Natural killer cell treated with Interleukin-12 subunit alpha and Interleukin-12 subunit beta and Interleukin-15 and Interleukin-18, amount 100 ng/mL, for 72 hours (primary cell): Measurements from ENCODE around the gene IPCEF1. TPM values are rescaled to one million over a fixed set of nuclear protein-coding genes. Genes with fewer than 3 reads are reported as not detected.
A peak's percentile ranks its signal among the peaks of the same experiment; 100 is the strongest.
"Not testable (repeated sequence)": the region's sequence is repeated elsewhere in the genome, so short reads cannot be mapped to it uniquely, and the experiment has no call there.

Experiments
- ATAC-seq, 2 donors: fragments of 150-1000 bp; cut with Tn5 transposase in 1 of 2; sonication (Bioruptor Pico), chemical (Tn5 transposase) in 1 of 2; 2 replicates each; pipeline ENCODE4 v1.10.0; 2021
- DNase-seq: peaks from one replicate; pipeline ENCODE4 v3.0.0; 2022; ENCODE audit warnings: low spot score
- H3K27ac Mint-ChIP-seq, 2 donors: 1 replicate in 1 of 2; 2 replicates in 1 of 2; pipeline ENCODE4 v1.8.0; 2022; ENCODE audit warnings: mixed read lengths in 2 of 2, mild to moderate bottlenecking in 1 of 2, moderate library complexity in 1 of 2
- H3K27me3 Mint-ChIP-seq, 2 donors: 1 replicate in 1 of 2; 2 replicates in 1 of 2; pipeline ENCODE4 v1.8.0; 2022; ENCODE audit warnings: mixed read lengths in 2 of 2
- H3K36me3 Mint-ChIP-seq: one replicate; pipeline ENCODE4 v1.8.0; 2022; ENCODE audit warnings: mixed read lengths
- H3K4me1 Mint-ChIP-seq, 2 donors: 1 replicate in 1 of 2; 2 replicates in 1 of 2; pipeline ENCODE4 v1.8.0; 2022; ENCODE audit warnings: low read depth in 2 of 2, mixed read lengths in 2 of 2, mild to moderate bottlenecking in 1 of 2
- H3K4me3 Mint-ChIP-seq: one replicate; pipeline ENCODE4 v1.8.0; 2022; ENCODE audit warnings: mixed read lengths
- H3K9me3 Mint-ChIP-seq: 2 replicates; pipeline ENCODE4 v1.8.0; 2022; ENCODE audit warnings: mixed read lengths
- total RNA-seq, 2 donors: library from RNA; stranded (reverse); gene quantifications; one replicate each; pipeline ENCODE4 v1.2.3, GENCODE V29; 2022

The IPCEF1 gene
- total RNA-seq, 2 donors from 2014 or later: 29.6 to 45.9 TPM

DNA sequence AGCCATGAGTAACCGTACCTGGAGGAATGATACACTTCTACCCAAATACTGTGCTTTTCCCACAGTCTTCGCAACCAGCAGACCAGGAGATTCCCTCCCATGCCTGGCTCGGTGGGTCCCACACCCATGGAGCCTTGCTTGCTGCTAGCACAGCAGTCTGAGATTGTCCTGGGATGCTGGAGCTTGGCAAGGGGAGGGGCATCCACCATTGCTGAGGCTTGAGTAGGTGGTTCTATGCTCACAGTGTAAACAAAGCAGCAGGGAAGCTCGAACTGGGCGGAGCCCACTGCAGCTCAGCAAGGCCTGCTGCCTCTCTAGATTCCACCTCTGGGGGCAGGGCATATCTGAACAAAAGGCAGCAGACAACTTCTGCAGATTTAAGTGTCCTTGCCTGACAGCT lies 184.2 kb downstream of the IPCEF1 start:
- not testable (repeated sequence) for ATAC-seq, H3K27ac Mint-ChIP-seq, H3K9me3 Mint-ChIP-seq, DNase-seq, H3K27me3 Mint-ChIP-seq, H3K4me3 Mint-ChIP-seq
- H3K36me3 Mint-ChIP-seq: peaks cover 54% of the 10 kb centered on the region
- H3K4me1 Mint-ChIP-seq: peaks cover 69% of the 10 kb centered on the region in 2 donors

DNA sequence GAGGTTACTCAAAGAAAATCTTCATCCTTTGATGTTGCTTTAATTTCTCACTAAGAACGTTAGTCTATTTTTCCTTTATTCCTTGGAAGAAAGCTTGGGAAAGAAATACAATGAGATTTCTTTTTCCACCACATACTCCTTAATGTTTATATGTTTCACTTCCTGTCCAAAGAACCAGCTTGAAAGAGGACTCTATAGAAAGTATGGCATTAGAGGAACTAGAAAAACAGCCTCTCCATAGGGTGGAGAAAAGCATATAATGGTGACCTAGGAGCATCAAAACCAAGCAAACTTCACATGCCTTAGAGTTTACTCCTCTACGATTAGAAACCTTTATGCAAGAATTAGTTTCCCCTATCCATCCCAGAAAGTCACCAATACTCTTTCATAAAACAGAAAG lies 186.5 kb downstream of the IPCEF1 start:
- ATAC-seq: no peak
- Mint-ChIP-seq H3K9me3 (peaks cover 6% of the 10 kb centered on the region), H3K27me3 (no peaks in the 10 kb centered on the region), H3K4me3 (no peak overlapping the region), H3K4me1 (peaks cover 63 to 66% of the 10 kb centered on the region in 2 donors), H3K27ac (no peak overlapping the region), H3K36me3 (peaks cover 38% of the 10 kb centered on the region)
- DNase-seq: no peak

DNA sequence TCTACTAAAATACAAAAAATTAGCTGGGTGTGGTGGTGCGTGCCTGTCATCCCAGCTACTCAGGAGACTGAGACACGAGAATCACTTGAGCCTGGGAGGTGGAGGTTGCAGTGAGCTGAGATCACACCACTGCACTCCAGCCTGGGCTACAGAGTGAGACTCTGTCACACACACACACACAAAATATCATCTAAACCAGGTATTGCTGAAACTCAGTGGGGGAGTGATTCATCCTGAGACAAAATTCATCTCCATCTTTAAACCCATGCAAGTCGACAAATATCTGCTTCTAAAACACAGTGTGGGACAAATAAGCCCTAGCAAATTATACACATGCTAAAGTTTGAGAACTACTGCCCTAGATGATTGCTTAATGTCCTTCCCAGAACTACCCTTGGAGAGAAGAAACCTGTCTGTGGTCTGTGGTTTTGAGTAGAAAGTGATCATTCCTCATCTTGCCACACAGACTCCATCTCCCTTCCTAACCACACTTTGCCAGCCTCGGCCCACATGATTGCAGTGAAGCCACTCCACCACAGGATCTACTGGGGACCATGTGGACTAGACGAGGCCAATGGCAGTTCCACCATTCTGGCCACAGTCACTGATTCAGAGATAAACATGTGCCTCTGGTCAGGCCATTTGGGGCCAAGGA lies 187.3 kb downstream of the IPCEF1 start:
- peak overlapping the region; percentile 68 for H3K4me3 Mint-ChIP-seq
- H3K27me3 Mint-ChIP-seq: no peaks in the 10 kb centered on the region
- H3K4me1 Mint-ChIP-seq: peaks cover 56 to 59% of the 10 kb centered on the region in 2 donors
- peaks cover 4% of the 10 kb centered on the region for H3K9me3 Mint-ChIP-seq
- peaks cover 30% of the 10 kb centered on the region for H3K36me3 Mint-ChIP-seq
- ATAC-seq (peak; percentile 92 to 93), DNase-seq (peak; percentile 79)
- H3K27ac Mint-ChIP-seq: peak overlapping the region; percentile 72 to 78

DNA sequence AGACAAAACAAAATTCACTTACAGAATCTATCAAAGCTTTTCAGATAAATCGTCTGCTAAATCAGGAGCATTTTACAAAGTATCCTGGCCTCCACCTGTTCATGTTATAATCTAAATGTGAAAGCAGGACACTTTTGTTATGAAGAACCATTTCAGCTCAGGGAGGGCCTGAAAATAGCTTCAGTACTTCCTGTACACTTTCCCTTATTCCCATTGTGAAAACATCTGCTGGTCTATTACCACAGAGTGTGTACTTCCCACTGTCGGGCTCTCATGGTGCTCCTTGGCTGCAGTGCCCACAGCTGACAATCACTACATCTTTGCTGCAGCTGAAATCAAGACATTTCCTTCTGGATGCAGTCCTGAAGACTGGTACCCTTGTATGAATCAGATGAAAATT lies 189.5 kb downstream of the IPCEF1 start:
- Mint-ChIP-seq H3K4me1 (peaks cover 39 to 41% of the 10 kb centered on the region in 2 donors), H3K9me3 (no peaks in the 10 kb centered on the region), H3K27ac (peak overlapping the region in 1 of 2 donors; percentile 18), H3K36me3 (peaks cover 17% of the 10 kb centered on the region), H3K4me3 (no peak overlapping the region), H3K27me3 (no peaks in the 10 kb centered on the region)
- DNase-seq (no peak), ATAC-seq (no peak)

DNA sequence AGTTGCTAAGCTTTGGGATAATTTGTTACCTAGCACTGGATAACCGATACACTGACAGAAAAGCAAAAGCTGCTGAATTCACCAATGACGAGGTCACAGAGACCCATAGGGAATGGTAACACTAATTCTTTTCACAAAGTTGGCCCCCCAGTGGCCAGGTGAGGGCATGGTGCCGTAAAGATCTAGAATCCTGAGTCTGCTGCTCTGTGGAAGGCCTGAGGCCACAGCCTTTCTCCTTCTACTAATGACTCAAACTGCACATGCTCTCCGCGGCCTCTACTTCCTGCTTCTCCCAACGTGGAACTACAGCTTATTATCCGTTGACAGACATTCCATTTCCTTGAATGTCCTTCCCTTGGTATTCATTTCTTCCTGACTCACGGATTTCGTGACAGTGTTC lies 190.5 kb downstream of the IPCEF1 start:
- Mint-ChIP-seq H3K4me3 (no peak overlapping the region), H3K36me3 (peaks cover 17% of the 10 kb centered on the region), H3K27me3 (no peaks in the 10 kb centered on the region), H3K27ac (peak overlapping the region in 1 of 2 donors; percentile 18), H3K9me3 (no peaks in the 10 kb centered on the region), H3K4me1 (peaks cover 39 to 41% of the 10 kb centered on the region in 2 donors)
- no peak for DNase-seq
- no peak for ATAC-seq

DNA sequence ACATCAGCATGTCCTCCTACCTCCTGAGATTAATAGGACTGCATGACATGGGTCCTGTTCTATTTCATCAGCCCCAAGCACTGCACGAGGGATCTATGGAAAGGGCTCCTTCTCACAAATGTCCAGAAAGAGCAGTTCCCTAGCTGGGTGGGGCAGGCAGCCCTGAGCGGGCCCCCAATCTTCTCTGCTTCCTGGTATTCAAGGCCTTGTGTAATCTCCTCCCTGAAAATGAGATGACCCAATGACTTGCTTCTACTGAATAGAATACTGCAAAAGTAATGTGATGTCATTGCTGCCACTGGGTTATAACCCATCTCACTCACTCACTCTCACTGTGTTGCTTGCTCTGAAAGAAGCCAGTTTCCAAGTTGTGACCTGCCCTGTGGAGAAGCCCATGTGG lies 191.1 kb downstream of the IPCEF1 start:
- Mint-ChIP-seq H3K27me3 (no peaks in the 10 kb centered on the region), H3K4me1 (peaks cover 36 to 42% of the 10 kb centered on the region in 2 donors), H3K36me3 (peaks cover 17% of the 10 kb centered on the region), H3K9me3 (no peaks in the 10 kb centered on the region), H3K27ac (peak overlapping the region in 1 of 2 donors; percentile 63), H3K4me3 (no peak overlapping the region)
- DNase-seq (no peak), ATAC-seq (no peak)

DNA sequence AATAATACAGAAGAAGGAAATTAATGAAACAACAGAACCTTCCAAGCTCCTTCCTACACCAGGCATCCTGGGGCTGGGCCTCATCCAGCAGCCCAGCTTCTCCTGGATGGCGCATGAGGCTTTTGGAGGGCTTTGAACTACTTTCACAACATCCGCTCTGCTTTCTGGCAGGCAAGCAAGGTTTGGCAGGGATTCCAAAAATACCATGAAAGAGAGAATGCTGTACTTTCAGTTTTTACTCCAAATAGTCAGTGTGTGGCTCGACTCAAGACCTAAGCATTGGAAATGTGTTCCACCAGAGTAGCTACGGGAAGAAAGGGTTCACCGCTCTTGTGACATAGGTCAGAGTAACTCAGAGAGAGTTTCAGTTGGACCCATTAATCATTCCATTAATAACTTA lies 192.2 kb downstream of the IPCEF1 start:
- ATAC-seq (no peak), DNase-seq (no peak)
- Mint-ChIP-seq H3K36me3 (peaks cover 14% of the 10 kb centered on the region), H3K4me1 (peaks cover 32 to 33% of the 10 kb centered on the region in 2 donors), H3K9me3 (no peaks in the 10 kb centered on the region), H3K27me3 (no peaks in the 10 kb centered on the region), H3K4me3 (no peak overlapping the region), H3K27ac (no peak overlapping the region)

DNA sequence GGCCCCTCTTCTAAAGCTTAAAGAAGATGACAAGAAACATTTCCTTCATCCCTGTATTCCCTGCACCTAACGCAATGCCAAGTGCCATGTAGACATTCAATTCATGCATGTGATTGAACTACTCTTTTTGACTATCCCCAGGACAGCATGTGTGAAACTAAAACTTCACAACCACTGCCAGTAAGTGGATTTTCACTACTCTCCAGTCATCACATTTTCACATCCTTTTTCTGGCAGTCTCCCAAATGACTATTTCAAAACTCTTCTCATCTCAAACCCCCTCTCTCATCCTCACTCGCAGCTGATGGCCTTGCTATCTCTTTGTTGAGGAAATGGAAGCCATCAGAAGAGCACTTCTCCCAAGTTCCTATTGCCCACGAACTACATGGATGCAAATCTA lies 194.9 kb downstream of the IPCEF1 start:
- no peak for DNase-seq
- Mint-ChIP-seq H3K36me3 (peaks cover 5% of the 10 kb centered on the region), H3K4me3 (no peak overlapping the region), H3K9me3 (no peaks in the 10 kb centered on the region), H3K27ac (no peak overlapping the region), H3K4me1 (peaks cover 34 to 40% of the 10 kb centered on the region in 2 donors), H3K27me3 (no peaks in the 10 kb centered on the region)
- ATAC-seq: peak; percentile 64 to 76

DNA sequence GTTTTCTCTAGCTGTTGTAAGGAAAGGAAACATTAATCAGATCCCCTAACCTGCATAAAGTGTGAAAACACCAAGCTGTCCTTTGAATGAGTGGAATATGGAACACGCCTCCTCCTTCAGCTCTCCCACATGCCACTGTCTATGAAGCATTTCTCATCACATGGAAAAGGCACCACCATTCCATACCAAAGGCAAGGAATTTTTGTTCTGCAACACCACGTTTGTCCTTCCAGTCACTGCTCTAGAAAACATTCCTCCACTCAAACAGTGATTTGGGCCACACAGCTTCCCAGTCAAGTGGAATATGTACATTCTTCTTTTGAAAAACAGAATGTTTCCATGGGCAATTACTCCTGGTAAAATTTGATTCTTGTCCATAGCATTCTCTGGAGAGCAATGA lies 197.5 kb downstream of the IPCEF1 start:
- no peak for DNase-seq
- H3K36me3 Mint-ChIP-seq: no peaks in the 10 kb centered on the region
- H3K4me1 Mint-ChIP-seq: peaks cover 36 to 43% of the 10 kb centered on the region in 2 donors
- H3K9me3 Mint-ChIP-seq: no peaks in the 10 kb centered on the region
- H3K27me3 Mint-ChIP-seq: no peaks in the 10 kb centered on the region
- peak overlapping the region in 1 of 2 donors; percentile 10 for H3K27ac Mint-ChIP-seq
- H3K4me3 Mint-ChIP-seq: no peak overlapping the region
- no peak for ATAC-seq

DNA sequence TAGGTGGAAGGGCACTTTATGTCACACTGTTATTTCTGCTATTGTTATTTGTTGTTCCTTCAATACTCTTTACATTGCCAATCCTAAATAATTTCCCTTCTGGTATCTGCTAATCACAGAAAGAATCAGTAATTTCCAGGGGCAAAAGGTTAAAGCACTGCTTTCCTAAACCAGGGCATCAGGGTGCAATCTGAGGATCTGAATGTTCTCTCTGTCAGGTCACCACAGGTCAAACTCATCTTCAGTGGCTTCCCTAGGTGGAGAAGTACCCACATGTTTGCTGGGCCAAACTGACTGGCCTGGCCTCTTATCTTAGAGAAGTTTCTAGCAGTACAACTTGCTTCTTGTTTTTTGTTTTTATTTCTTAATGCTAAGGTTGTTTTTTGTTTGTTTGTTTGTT lies 198.9 kb downstream of the IPCEF1 start:
- ATAC-seq (no peak), DNase-seq (no peak)
- H3K27me3 Mint-ChIP-seq: no peaks in the 10 kb centered on the region
- H3K27ac Mint-ChIP-seq: peak overlapping the region; percentile 77 to 91
- H3K4me3 Mint-ChIP-seq: peak overlapping the region; percentile 76
- H3K36me3 Mint-ChIP-seq: no peaks in the 10 kb centered on the region
- H3K4me1 Mint-ChIP-seq: peaks cover 38 to 43% of the 10 kb centered on the region in 2 donors
- H3K9me3 Mint-ChIP-seq: no peaks in the 10 kb centered on the region

DNA sequence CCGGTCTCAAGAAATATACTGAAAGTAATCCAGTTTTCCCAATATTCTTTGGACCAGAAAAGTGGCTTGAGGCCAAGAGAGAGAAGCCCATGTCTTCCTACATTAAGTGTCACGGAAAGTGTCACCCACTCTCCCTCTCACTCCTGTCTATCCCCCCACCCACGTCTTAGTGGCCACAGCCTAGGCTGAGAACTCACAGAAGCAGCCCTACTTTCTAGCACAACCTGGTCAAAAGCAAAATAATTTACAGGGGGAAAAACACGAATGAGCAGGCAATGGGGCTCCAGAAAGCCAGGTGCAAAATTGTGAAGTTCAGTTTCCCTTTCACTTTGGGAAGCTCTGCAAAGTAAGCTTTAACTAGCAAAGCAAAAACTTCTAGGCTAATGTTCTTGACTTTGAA lies 199.5 kb downstream of the IPCEF1 start:
- ATAC-seq: peak; percentile 39 to 71
- no peaks in the 10 kb centered on the region for H3K9me3 Mint-ChIP-seq
- peaks cover 38 to 43% of the 10 kb centered on the region in 2 donors for H3K4me1 Mint-ChIP-seq
- H3K27ac Mint-ChIP-seq: peak overlapping the region; percentile 77 to 91
- H3K4me3 Mint-ChIP-seq: peak overlapping the region; percentile 76
- H3K36me3 Mint-ChIP-seq: no peaks in the 10 kb centered on the region
- no peaks in the 10 kb centered on the region for H3K27me3 Mint-ChIP-seq
- no peak for DNase-seq

DNA sequence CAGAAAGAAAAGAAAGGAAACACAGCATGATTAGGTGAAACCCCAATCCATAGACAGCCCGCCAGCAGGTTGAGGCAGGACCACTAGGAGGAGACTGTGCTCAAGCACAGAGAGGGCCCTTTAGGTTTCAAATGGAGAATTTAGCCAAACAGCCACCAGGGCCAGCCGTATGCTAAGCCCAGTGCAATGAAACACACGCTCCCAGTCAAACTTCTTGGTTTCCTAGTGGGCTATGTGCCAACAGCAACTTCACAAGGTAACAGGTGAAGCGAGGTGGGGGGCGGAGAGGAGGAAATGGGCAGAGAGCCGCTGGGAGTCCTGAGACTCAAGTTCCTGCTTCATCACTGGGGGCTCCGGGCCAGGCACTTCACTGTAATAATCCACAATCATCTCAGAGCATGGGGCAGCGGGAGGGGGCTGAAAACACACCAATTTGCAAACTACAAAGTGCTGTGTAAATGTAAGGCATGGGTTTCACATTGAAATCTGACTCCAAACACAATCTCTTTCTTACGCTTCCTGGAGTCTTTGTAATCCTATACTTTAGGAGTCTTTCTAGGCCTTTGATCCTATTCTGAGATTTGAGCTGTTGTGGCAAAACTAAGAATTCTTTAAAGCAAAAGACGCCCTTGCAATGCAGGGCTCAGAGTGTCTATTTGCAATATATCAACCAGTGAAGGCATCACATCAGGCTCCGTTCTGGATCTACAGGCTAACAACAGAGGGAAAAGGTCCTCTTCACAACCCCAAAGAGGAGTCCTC lies 200.3 kb downstream of the IPCEF1 start:
- H3K27ac Mint-ChIP-seq: peak overlapping the region; percentile 77 to 91
- peak overlapping the region; percentile 76 for H3K4me3 Mint-ChIP-seq
- no peaks in the 10 kb centered on the region for H3K36me3 Mint-ChIP-seq
- peaks cover 38 to 43% of the 10 kb centered on the region in 2 donors for H3K4me1 Mint-ChIP-seq
- H3K27me3 Mint-ChIP-seq: no peaks in the 10 kb centered on the region
- DNase-seq: peak; percentile 70
- ATAC-seq: peak; percentile 83 to 91
- H3K9me3 Mint-ChIP-seq: no peaks in the 10 kb centered on the region

DNA sequence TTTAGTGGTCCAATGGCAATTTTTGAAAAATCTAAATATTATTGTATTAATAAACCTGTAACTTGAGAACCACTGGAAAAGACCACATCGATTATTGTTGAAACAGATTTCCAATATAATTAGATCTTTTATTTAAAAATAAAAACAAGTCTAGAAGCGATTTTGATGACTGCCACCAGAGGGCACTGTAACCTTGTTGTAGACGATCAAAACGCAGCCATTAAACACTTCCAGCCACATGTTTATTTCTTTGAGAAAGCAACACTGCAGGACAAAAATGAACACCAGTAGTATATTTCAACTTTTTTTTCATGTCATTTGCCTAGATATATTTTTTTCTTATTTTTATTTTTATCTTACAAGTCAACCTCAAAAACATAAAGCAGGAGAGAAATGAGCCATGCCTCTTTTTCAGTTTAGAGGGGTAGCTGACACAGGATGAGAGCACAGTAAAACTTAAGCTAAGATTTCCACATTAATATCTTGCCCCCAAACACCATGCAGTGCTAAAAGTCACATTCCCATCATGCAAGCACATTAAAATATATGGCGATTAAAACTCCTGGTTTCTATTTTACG lies 202.1 kb downstream of the IPCEF1 start:
- peaks cover 33 to 38% of the 10 kb centered on the region in 2 donors for H3K4me1 Mint-ChIP-seq
- DNase-seq: no peak
- H3K27me3 Mint-ChIP-seq: no peaks in the 10 kb centered on the region
- no peaks in the 10 kb centered on the region for H3K36me3 Mint-ChIP-seq
- no peaks in the 10 kb centered on the region for H3K9me3 Mint-ChIP-seq
- H3K27ac Mint-ChIP-seq: no peak overlapping the region
- no peak for ATAC-seq
- no peak overlapping the region for H3K4me3 Mint-ChIP-seq

DNA sequence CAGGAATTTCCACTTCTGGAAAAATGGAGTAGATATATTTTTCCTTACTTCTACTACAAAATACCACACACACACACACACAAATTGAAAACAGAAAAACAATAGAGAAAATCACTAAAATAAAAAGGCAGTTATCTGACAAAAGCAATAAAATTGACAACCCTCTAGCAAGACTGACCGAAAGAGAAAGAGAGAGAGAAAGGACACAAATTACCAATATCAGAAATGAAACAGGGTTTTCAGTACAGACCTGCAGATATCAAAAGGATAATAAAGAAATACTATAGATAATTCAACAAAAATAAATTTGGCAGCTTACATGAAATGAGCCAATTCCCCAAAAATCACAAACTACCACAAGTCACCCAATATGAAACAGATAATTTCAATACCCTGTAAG lies 212.8 kb downstream of the IPCEF1 start:
- peaks cover 0 to 4% of the 10 kb centered on the region in 2 donors for H3K4me1 Mint-ChIP-seq
- DNase-seq: no peak
- H3K27ac Mint-ChIP-seq: no peak overlapping the region
- peaks cover 13 to 28% of the 10 kb centered on the region in 2 donors for H3K27me3 Mint-ChIP-seq
- H3K4me3 Mint-ChIP-seq: no peak overlapping the region
- H3K36me3 Mint-ChIP-seq: no peaks in the 10 kb centered on the region
- no peak for ATAC-seq
- H3K9me3 Mint-ChIP-seq: no peaks in the 10 kb centered on the region
